ENCODE measurements around the gene C10orf105. TPM values are rescaled to one million over a fixed set of nuclear protein-coding genes. Genes with fewer than 3 reads are reported as not detected.

Gene C10orf105
- total RNA-seq, 1 experiment from 2014 or later, result not detected

DNA sequence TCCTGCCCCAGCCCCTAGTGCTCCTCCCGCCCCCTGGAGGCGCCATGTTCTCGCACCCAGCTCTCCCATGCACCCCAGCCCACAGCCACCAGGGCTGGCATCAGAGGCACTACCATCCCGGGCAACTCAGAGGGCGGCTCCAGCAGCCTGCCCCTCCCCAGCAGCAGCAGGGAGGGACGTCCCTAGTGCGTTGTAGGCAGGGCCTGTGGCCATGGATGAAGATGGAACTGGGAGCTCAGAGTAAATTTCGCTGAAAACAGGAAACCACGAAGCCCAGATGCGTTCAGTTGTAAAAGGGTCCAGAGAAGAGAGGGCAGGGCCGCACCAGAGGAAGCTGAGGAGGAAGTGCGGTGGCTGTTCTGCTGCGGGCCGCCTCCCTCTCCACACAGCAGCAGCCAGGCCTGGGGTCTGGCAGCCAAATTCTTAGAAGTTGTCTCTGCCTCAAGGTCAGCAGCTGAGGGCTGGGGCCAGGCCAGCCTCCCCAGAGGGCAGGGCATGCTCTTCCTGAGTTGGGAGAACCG lies 29.2 kb upstream of the C10orf105 start:
- intact Hi-C loops (cut with micrococcal nuclease), result no loop called here
- no peak overlapping the region for H3K4me3 ChIP-seq (ENCODE audit: low read length)
- no peak overlapping the region for H3K27ac ChIP-seq (ENCODE audit: low read length)
- no peak overlapping the region for H2AFZ ChIP-seq (ENCODE audit: low read length)
- H3F3A ChIP-seq (ENCODE audit: low read length, unreplicated experiment), result no peaks in the 10 kb centered on the region
- no peak overlapping the region for H3K4me2 ChIP-seq (ENCODE audit: low read length)
- H4K20me1 ChIP-seq (ENCODE audit: low read length), result no peaks in the 10 kb centered on the region
- BruUV-seq (replicated peaks), result no TSS peak
- H3K4me1 ChIP-seq (ENCODE audit: insufficient read depth, low read length), result no peaks in the 10 kb centered on the region
- no peaks in the 10 kb centered on the region for H3K9me2 ChIP-seq (replicated peaks; ENCODE audit: low read length)
- no peaks in the 10 kb centered on the region for H3K27me3 ChIP-seq (ENCODE audit: low read length)
- no peak overlapping the region for H3K9ac ChIP-seq (ENCODE audit: low read length)
- no peaks in the 10 kb centered on the region for H3K79me2 ChIP-seq (ENCODE audit: low read length)
- TF ChIP-seq EZH2phosphoT487 (IDR thresholded peaks at IDR 0.05; ENCODE audit: borderline replicate concordance, low read length), result no peak
- TF ChIP-seq, protein P1, sequence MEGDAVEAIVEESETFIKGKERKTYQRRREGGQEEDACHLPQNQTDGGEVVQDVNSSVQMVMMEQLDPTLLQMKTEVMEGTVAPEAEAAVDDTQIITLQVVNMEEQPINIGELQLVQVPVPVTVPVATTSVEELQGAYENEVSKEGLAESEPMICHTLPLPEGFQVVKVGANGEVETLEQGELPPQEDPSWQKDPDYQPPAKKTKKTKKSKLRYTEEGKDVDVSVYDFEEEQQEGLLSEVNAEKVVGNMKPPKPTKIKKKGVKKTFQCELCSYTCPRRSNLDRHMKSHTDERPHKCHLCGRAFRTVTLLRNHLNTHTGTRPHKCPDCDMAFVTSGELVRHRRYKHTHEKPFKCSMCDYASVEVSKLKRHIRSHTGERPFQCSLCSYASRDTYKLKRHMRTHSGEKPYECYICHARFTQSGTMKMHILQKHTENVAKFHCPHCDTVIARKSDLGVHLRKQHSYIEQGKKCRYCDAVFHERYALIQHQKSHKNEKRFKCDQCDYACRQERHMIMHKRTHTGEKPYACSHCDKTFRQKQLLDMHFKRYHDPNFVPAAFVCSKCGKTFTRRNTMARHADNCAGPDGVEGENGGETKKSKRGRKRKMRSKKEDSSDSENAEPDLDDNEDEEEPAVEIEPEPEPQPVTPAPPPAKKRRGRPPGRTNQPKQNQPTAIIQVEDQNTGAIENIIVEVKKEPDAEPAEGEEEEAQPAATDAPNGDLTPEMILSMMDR (conservative IDR thresholded peaks at IDR 0.05; ENCODE audit: low read depth, low read length), result no peak
- no peak for TF ChIP-seq EZH2 (IDR thresholded peaks at IDR 0.05; ENCODE audit: low read length, unreplicated experiment)
- ATAC-seq, result no peak
- no peaks in the 10 kb centered on the region for H3K9me3 ChIP-seq (ENCODE audit: low read length)
- H3K36me3 ChIP-seq (ENCODE audit: low read depth, low read length), result no peaks in the 10 kb centered on the region
- ChIA-PET POLR2A (ENCODE audit: unreplicated experiment) (no interaction called here), CTCF (no interaction called here)
- DNase-seq, result no peak

DNA sequence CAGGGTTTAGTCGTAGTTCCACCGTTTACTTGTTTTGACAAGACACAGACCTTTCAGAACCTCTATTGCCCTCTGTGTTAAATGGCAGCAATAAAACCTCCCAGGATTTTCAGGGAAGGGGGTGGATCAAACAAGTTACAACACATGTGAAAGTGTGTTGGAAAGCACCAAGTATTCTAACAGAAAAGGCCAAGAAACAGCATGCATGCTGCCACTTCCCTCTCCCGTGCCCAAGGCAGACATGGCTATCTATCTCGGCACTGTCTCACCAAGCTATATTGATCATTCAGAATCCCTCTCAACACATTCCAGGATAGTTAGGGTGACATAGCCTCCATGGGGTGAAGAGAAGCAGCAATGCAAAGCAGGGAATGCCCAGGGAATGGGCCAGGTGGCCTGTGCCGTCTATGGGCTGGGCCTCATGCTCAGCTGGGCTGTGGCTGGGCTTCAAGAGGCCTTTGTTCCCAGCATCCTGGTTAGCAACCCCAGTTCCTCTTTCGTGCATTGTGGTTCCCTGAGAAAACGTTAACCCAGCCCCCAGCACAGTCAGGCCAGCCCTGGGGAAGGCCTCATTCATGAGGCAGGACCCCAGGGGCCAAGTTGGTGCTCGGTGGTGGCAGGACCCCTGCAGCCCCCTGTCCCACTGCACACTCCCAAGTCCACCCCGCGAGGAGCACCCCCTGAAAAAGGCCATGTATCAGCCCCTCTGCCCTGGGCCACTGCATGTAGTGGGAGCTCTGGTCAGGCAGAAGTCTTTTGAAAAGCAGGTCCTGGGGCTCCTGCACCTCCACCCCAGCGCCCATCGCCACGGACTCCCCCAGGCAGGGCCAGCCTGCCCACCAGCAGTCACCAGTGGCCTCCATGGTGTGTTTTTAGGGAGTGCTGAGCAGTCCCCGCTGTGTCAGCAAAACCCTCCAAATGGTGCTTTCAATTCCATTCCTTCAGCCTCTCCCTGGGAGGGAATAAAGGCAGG lies 28.3 kb upstream of the C10orf105 start:
- CTCF ChIA-PET, result no interaction called here
- Histone ChIP-seq H3F3A (ENCODE audit: low read length, unreplicated experiment) (no peaks in the 10 kb centered on the region), H3K4me2 (ENCODE audit: low read length) (no peak overlapping the region), H3K27me3 (ENCODE audit: low read length) (no peaks in the 10 kb centered on the region), H3K27ac (ENCODE audit: low read length) (no peak overlapping the region), H3K36me3 (ENCODE audit: low read depth, low read length) (no peaks in the 10 kb centered on the region), H3K9me2 (replicated peaks; ENCODE audit: low read length) (no peaks in the 10 kb centered on the region), H3K9ac (ENCODE audit: low read length) (no peak overlapping the region), H2AFZ (ENCODE audit: low read length) (no peak overlapping the region), H3K9me3 (ENCODE audit: low read length) (no peaks in the 10 kb centered on the region), H3K79me2 (ENCODE audit: low read length) (no peaks in the 10 kb centered on the region), H3K4me3 (ENCODE audit: low read length) (no peak overlapping the region), H4K20me1 (ENCODE audit: low read length) (no peaks in the 10 kb centered on the region), H3K4me1 (ENCODE audit: insufficient read depth, low read length) (no peaks in the 10 kb centered on the region)
- no TSS peak for BruUV-seq (replicated peaks)
- ATAC-seq, result no peak
- DNase-seq, result no peak
- TF ChIP-seq EZH2phosphoT487 (IDR thresholded peaks at IDR 0.05; ENCODE audit: borderline replicate concordance, low read length), result no peak
- TF ChIP-seq, protein P1 (conservative IDR thresholded peaks at IDR 0.05; ENCODE audit: low read depth, low read length), result no peak
- no peak for TF ChIP-seq EZH2 (IDR thresholded peaks at IDR 0.05; ENCODE audit: low read length, unreplicated experiment)
- intact Hi-C loops (cut with micrococcal nuclease), result no loop called here
- POLR2A ChIA-PET (ENCODE audit: unreplicated experiment), result no interaction called here

DNA sequence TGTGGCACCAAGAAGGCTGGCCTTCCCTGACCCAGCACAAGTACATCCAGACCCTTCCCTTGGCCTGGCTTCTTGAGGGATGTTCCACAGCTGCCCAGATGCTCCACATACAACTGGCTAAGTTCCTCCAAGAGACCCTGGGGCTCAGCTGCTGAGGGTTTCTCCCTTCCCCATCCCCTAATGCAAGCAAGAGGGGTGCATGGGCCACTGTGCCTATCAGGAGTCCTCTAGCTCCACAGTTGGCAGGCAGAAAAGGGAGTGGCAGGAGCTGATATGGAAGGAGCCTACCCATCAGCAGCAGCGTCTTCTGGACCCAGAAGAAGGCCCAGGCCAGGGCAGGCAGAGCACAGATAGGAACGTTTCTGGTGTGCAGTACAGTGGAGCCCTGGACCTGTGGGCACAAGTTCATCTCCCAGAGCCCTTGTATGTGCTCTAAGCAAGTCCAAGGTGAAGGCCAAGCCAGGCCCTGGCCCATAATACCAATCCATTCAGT lies 27.5 kb upstream of the C10orf105 start:
- TF ChIP-seq EZH2 (IDR thresholded peaks at IDR 0.05; ENCODE audit: low read length, unreplicated experiment) (no peak), EZH2phosphoT487 (IDR thresholded peaks at IDR 0.05; ENCODE audit: borderline replicate concordance, low read length) (no peak)
- TF ChIP-seq, protein P1 (conservative IDR thresholded peaks at IDR 0.05; ENCODE audit: low read depth, low read length), result no peak
- Histone ChIP-seq H3K4me2 (ENCODE audit: low read length) (no peak overlapping the region), H3K27ac (ENCODE audit: low read length) (no peak overlapping the region), H3K9me3 (ENCODE audit: low read length) (no peaks in the 10 kb centered on the region), H3K36me3 (ENCODE audit: low read depth, low read length) (no peaks in the 10 kb centered on the region), H3K27me3 (ENCODE audit: low read length) (no peaks in the 10 kb centered on the region), H3K4me1 (ENCODE audit: insufficient read depth, low read length) (no peaks in the 10 kb centered on the region), H3F3A (ENCODE audit: low read length, unreplicated experiment) (no peaks in the 10 kb centered on the region), H2AFZ (ENCODE audit: low read length) (no peak overlapping the region), H3K79me2 (ENCODE audit: low read length) (no peaks in the 10 kb centered on the region), H3K9ac (ENCODE audit: low read length) (no peak overlapping the region), H3K4me3 (ENCODE audit: low read length) (no peak overlapping the region), H3K9me2 (replicated peaks; ENCODE audit: low read length) (no peaks in the 10 kb centered on the region), H4K20me1 (ENCODE audit: low read length) (no peaks in the 10 kb centered on the region)
- no peak for DNase-seq
- intact Hi-C loops (cut with micrococcal nuclease), result no loop called here
- POLR2A ChIA-PET (ENCODE audit: unreplicated experiment), result no interaction called here
- CTCF ChIA-PET, result no interaction called here
- BruUV-seq (replicated peaks), result no TSS peak
- ATAC-seq, result no peak

All from PC-3 (cell line).